GM21786 (cell line): Measurements from ENCODE around the gene POM121L2.
"Not testable (repeated sequence)": the region's sequence is repeated elsewhere in the genome, so short reads cannot be mapped to it uniquely, and the experiment has no call there.

Experiments used
- ATAC-seq: cut with Tn5 transposase; IDR thresholded peaks from one replicate; pipeline ENCODE4 v1.9.1; 2021; ENCODE audit not compliant: unreplicated experiment

The POM121L2 gene

DNA sequence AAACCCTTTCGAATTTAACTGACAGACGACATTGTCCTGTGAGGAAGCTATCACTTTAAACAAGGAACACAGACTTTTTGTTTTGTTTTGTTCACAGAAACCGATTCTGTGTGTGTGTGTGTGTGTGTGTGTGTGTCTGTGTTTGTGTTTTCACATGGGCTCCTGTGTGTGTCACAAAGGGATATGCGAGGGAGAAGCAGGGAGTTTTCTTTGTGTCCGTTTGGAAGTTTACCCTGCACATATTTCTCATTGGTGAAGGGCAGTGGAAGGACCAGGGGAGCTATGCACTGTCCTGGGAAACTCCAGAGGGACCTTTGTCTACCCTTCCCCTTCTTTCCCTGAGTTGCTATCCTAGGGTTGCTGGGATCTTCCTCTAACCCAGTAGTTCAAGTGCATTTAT, 17.7 kb downstream of the POM121L2 start:
- no peak for ATAC-seq

DNA sequence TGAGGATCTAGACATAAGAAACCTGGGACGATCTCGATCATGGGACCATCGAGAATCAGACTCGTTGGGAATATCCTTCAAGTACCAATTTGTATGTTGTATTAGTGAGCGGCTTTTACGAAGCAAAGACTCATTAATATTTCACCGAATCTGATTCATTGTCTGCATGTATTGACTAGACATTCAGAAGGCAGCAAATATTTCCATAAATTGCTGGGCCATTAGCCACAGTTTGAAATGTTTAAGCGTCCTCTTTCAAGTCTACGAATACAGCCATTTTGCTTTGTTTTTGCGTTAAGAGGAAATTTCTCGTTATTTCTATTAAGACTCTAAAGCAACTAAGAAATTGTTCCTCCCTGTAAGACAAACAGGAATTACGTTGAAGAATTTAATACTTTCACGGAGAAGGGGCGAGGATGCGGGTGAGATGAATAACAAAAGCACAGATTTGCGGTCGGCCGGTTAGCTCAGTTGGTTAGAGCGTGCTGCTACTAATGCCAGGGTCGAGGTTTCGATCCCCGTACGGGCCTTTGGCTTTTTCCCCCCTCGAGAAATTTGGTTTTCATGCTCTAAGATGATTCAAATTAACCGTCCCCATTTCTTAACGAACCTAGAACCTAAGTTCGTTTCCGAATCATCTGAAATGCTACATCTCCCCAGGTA, 18.5 kb downstream of the POM121L2 start:
- no peak for ATAC-seq

DNA sequence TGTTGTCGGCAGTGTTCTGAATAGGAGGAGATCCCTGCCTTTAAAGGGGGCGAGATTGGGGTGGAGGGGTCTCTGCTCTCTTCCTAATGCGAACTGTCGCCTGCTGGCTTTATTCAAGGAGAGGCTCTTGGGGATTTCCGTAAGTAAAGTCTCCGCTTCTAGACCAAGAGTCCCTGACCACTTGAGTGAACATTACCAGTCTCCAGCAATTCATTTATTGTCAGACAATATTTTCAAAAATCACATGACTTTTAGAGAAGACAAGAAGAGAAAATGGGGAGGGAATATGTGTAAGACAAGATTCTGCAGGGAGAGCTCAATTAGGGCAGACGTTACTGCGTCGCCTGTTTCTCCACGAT, 21.2 kb downstream of the POM121L2 start:
- ATAC-seq, result no peak

GRCh38 chr6:27290065-27290849, 21.8 kb downstream of the POM121L2 start:
- no peak for ATAC-seq

GRCh38 chr6:27288136-27289044, 23.7 kb downstream of the POM121L2 start:
- no peak for ATAC-seq

GRCh38 chr6:27287751-27288135, 24.3 kb downstream of the POM121L2 start:
- no peak for ATAC-seq

DNA sequence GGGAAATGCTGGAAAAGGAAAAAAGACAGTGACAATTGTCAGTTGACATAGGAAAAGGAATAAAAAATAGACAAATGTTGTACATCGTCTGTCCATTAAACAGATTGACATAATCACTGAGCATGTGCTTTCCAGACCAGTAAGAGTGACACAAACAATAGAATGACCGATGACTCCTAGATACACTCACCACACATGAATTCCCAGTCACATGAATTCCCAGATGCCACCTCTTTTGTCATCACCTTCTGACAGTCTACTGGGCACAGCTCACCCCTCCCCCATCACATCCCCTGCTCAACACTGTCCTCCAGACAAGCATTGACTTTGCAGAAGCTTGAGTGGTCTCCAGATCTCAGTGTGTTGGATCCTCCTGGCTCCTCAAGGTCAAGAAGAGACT, 25.9 kb downstream of the POM121L2 start:
- no peak for ATAC-seq

DNA sequence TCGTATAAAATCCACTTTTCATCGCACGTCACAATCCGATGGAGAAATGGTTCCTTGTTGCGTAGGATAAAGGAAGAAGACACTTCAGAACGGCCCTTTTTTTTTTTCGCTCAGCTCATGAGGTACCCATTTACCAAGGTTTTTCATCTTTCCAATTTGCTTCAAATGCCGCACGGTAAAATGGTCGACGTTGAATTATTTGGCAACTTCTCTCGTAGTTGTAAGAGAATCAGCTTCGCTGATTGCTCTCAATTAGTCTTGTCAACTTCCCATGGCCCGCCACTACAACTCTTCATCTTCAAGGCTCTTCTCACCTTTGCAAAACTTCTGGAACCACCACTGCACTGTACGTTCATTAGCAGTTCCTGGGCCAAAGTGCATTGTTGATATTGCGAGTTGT, 28.8 kb downstream of the POM121L2 start:
- ATAC-seq, result no peak

- no peak for ATAC-seq
Measured at GRCh38 chr6:27281569-27281968, 30.5 kb downstream of the POM121L2 start.

GRCh38 chr6:27281105-27281539, 31.0 kb downstream of the POM121L2 start:
- no peak for ATAC-seq

- no peak for ATAC-seq
Measured at GRCh38 chr6:27280540-27281000, 31.5 kb downstream of the POM121L2 start.

DNA sequence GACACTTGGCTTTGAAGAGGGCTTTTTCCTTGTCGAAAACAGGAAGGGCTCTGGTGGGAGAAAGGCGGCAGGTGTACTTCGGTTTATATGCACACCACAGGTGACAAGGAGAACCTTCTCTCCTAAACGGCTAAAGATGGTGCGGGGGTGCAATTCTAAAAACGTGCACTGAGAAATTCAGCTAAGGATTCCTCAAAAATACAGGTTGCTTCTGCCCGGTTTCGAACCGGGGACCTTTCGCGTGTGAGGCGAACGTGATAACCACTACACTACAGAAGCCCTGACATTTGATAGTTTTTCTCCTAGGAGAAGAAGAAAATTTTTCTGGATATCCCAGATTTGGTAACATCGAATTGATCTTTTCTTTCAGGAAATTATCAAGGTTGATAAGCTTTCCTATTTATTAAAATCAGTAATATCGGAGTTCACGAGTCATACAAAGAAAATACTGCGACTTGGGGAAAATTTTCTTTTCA, 32.0 kb downstream of the POM121L2 start:
- no peak for ATAC-seq

GRCh38 chr6:27279513-27280063, 32.5 kb downstream of the POM121L2 start:
- no peak for ATAC-seq

DNA sequence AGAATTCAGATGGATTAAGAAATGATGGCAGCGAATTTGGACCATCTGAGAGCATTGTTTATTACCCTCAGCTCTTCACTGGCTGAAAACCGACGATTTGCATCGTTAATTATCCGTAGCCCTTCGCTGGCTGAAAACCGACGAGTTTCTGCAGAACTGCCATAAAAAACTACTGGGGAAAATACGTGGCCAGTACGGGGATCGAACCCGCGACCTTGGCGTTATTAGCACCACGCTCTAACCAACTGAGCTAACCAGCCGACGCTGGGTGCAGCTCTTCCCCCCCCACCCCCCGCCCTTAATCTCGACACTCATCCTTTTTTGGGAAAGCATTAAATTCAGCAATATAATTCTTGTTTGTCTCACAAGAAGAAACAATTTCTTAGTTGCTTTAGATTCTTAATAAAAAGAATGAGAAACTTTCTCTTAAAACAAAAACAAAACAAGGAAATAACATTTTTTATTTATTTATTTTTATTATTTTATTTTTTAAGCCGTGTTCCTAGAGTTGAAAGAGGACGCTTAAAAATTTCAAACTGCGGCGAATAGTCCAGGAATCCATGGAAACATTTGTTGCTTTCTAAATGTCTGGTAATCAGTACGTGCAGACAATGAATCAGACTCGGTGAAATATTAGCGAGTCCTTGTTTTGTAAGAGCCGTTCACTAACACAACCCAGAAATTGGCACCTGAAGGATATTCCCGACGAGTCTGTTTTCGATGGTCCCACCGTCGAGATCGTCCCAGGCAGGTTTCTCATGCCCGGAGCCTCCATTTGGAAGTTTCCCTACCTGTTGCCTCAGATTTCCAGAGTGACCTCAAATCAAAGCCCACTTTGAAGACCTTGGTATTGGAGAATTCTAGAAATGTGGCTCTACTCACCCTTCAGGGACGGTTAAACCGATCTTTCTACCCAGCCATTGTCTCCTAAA, 36.8 kb downstream of the POM121L2 start:
- ATAC-seq, result no peak

DNA sequence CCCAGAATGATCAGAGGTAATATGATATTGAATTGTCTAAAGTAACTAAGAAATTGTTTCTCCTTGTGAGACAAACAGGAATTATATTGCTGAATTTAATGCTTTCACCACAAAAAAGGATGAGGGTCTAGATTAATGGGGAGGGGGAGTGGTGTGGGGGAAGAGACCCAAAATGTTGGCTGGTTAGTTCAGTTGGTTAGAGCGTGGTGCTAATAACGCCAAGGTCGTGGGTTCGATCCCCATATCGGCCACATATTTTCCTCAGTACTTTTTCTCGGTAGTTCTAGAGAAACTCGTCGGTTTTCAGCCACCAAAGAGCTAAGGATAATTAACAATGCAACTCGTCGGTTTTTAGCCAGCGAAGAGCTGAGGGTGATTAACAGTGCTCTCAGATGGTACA, 38.3 kb downstream of the POM121L2 start:
- ATAC-seq, result no peak

DNA sequence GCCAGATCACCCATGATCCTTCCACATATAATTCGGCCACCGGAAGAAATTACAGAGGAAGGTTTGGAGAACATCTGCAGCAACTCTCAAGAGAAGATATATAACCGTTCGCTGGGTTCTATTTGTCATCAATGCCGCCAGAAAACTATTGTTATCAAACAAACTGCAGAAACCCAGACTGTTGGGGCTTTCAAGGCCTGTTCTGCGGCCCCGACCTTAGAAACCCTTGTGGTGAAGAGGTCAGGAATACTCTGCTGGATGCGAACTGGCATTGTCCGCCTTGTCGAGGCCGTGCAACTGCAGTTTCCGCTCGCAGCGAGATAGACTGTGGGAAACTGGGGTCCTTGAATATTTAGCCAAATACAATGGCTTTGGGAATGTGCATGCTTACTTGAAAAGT, 43.3 kb downstream of the POM121L2 start:
- no peak for ATAC-seq

DNA sequence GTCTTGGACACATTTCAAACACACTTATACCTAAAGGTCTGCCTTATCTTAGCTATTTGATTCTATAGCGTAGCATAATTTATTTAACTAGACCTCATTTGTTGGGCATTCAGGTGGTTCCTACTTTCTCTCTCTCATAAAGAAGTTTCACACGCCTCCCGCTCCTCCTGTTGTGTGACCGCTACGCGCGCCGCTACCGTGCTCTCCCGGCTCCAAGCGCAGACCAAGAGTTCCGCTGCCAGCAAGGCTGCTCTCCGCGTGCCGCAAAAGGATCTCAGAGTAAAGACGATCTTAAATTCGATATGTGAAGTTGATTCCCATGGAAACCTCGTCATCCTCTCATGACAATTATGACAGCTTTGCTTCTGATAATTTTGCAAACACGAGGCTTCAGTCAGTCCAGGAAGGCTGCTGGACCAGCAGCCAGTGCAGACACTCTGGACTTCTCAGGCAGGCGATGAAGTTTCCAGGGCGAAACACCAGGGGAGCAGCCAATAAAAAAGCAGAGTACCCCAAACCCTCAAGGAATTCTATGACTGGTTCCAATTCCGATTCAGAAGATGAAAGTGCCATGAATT, 44.1 kb downstream of the POM121L2 start:
- ATAC-seq, result no peak

- ATAC-seq, result not testable (repeated sequence)
Measured at GRCh38 chr6:27267003-27267402, 45.1 kb downstream of the POM121L2 start.

DNA sequence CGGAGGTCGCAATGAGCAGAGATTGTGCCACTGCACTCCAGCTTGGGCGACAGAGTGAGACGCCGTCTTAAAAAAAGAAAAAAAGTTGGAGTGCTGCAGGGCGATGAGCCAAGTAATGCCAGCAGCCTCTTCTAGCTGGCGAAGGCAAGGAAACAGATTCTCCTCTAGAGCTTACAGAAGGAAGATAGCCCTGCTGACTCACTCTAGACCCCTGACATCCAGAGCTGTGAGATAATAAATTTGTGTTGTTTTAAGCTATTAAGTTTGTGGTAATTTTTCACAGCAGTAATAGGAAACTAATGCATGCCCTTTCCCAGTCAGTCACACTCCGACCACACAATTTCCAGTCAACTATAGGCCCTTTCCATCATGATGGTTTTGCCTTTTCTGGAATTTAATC, 48.2 kb downstream of the POM121L2 start:
- ATAC-seq, result no peak
